IMR-90 (cell line): ENCODE measurements around the gene OR8G1. TPM values are rescaled to one million over a fixed set of nuclear protein-coding genes. Genes with fewer than 3 reads are reported as not detected.

ENCODE experiments used
- ATAC-seq: fragments of 200-7000 bp; cut with Tn5 transposase; 2 replicates; pipeline ENCODE4 v1.9.1; 2020; ENCODE audit warnings: low read depth, mild to moderate bottlenecking, moderate library complexity
- BruUV-seq: library from RNA; stranded (reverse); fragments of 400-500 nt; replicated peaks from 2 replicates; lab custom pipeline; 2021; lab: Mats Ljungman, UMichigan
- CTCF ChIA-PET: fragments of 300-600 bp; formaldehyde crosslinking; extraction: SDS; loops from one replicate; lab custom pipeline; 2021; ENCODE audit warnings: antibody characterized with exemption; lab: Yijun Ruan, JAX
- POLR2A ChIA-PET: fragments of 300-600 bp; sonication (Branson Sonifier 250); formaldehyde crosslinking; loops from one replicate; lab custom pipeline; 2022; ENCODE audit warnings: antibody characterized with exemption; ENCODE audit not compliant: unreplicated experiment; lab: Charles Lee
- DNase-seq: peaks from one replicate; pipeline ENCODE4 v3.0.0; 2013
- H2AFZ ChIP-seq: replicated peaks from 2 replicates; pipeline ENCODE3; 2013; ENCODE audit warnings: low read length, mild to moderate bottlenecking; ENCODE audit not compliant: poor library complexity
- H2AK5ac ChIP-seq: 2 replicates; pipeline ENCODE4 v1.6.1; 2013; ENCODE audit warnings: low read depth, low read length, inconsistent platforms
- H2AK9ac ChIP-seq: replicated peaks from 2 replicates; pipeline ENCODE3; 2013; ENCODE audit warnings: mild to moderate bottlenecking, low read depth, low read length, moderate library complexity; ENCODE audit not compliant: poor library complexity
- H2BK120ac ChIP-seq: 2 replicates; pipeline ENCODE4 v1.6.1; 2013; ENCODE audit warnings: low read depth, low read length, inconsistent platforms
- H2BK15ac ChIP-seq: 3 replicates; pipeline ENCODE4 v1.6.1; 2013; ENCODE audit warnings: low read depth, low read length, inconsistent platforms
- H2BK20ac ChIP-seq: 2 replicates; pipeline ENCODE4 v1.6.1; 2013; ENCODE audit warnings: low read depth, mild to moderate bottlenecking, inconsistent platforms, low read length, moderate library complexity
- H2BK5ac ChIP-seq: 2 replicates; pipeline ENCODE4 v1.6.1; 2013; ENCODE audit warnings: mild to moderate bottlenecking, low read depth, low read length, inconsistent platforms; ENCODE audit not compliant: poor library complexity, severe bottlenecking
- H3K14ac ChIP-seq: replicated peaks from 2 replicates; pipeline ENCODE4 v1.6.1; 2013; ENCODE audit warnings: low read depth, low read length, inconsistent platforms
- H3K18ac ChIP-seq: 2 replicates; pipeline ENCODE4 v1.6.1; 2013; ENCODE audit warnings: low read depth, low read length, control low read depth
- H3K23ac ChIP-seq: 2 replicates; pipeline ENCODE4 v1.6.1; 2013; ENCODE audit warnings: low read depth, low read length, inconsistent platforms
- H3K27ac ChIP-seq: 2 replicates; pipeline ENCODE4 v1.5.1; 2013; ENCODE audit warnings: mild to moderate bottlenecking, control low read depth, low read length; ENCODE audit not compliant: insufficient read depth
- H3K27me3 ChIP-seq: 2 replicates; pipeline ENCODE4 v1.6.1; 2013; ENCODE audit warnings: low read length; ENCODE audit not compliant: control insufficient read depth, insufficient read depth
- H3K36me3 ChIP-seq: 2 replicates; pipeline ENCODE4 v1.6.1; 2013; ENCODE audit warnings: low read length, mixed read lengths; ENCODE audit not compliant: control insufficient read depth, insufficient read depth
- H3K4ac ChIP-seq: 2 replicates; pipeline ENCODE4 v1.6.1; 2013; ENCODE audit warnings: low read depth, low read length, inconsistent platforms
- H3K4me1 ChIP-seq: 2 replicates; pipeline ENCODE4 v1.6.1; 2013; ENCODE audit warnings: low read length, mixed read lengths; ENCODE audit not compliant: control insufficient read depth, insufficient read depth
- H3K4me2 ChIP-seq: 2 replicates; pipeline ENCODE4 v1.6.1; 2013; ENCODE audit warnings: low read depth, mild to moderate bottlenecking, control low read depth, low read length, moderate library complexity
- H3K4me3 ChIP-seq: 2 replicates; pipeline ENCODE4 v1.5.1; 2013; ENCODE audit warnings: low read depth, mild to moderate bottlenecking, control low read depth, low read length, moderate library complexity; ENCODE audit not compliant: insufficient read depth
- H3K56ac ChIP-seq: 2 replicates; pipeline ENCODE4 v1.6.1; 2013; ENCODE audit warnings: low read length, inconsistent platforms; ENCODE audit not compliant: insufficient read depth; ENCODE audit errors: extremely low read depth
- H3K79me1 ChIP-seq, 2 experiments: 2 replicates each; pipeline ENCODE4 v1.6.1; 2013; ENCODE audit warnings: low read length in 2 of 2, inconsistent platforms in 1 of 2, low read depth in 1 of 2
- H3K9ac ChIP-seq: 2 replicates; pipeline ENCODE4 v1.6.1; 2013; ENCODE audit warnings: low read depth, low read length, control low read depth
- H3K9me1 ChIP-seq: 2 replicates; pipeline ENCODE4 v1.6.1; 2013; ENCODE audit warnings: low read length, inconsistent platforms; ENCODE audit not compliant: insufficient read depth
- H3K9me3 ChIP-seq: 2 replicates; pipeline ENCODE4 v1.6.1; 2013; ENCODE audit warnings: low read length; ENCODE audit not compliant: control insufficient read depth, insufficient read depth
- H4K20me1 ChIP-seq: 2 replicates; pipeline ENCODE4 v1.6.1; 2013; ENCODE audit warnings: low read length, inconsistent platforms; ENCODE audit not compliant: insufficient read depth
- H4K5ac ChIP-seq: 2 replicates; pipeline ENCODE4 v1.6.1; 2013; ENCODE audit warnings: mild to moderate bottlenecking, low read depth, low read length, control low read depth
- H4K8ac ChIP-seq, 2 experiments: 2 replicates each; pipeline ENCODE4 v1.6.1; 2013; ENCODE audit warnings: low read depth in 2 of 2, low read length in 2 of 2, control low read depth in 1 of 2, inconsistent platforms in 1 of 2
- H4K91ac ChIP-seq: 2 replicates; pipeline ENCODE4 v1.6.1; 2013; ENCODE audit warnings: low read depth, low read length, inconsistent platforms; ENCODE audit not compliant: insufficient read depth
- BHLHE40 ChIP-seq: fragments of 150-350 bp; IDR thresholded peaks from 2 replicates; pipeline ENCODE4 v1.6.1; 2016; ENCODE audit warnings: mild to moderate bottlenecking, low read depth, low read length
- NFE2L2 ChIP-seq: fragments of 150-350 bp; IDR thresholded peaks from 2 replicates; pipeline ENCODE4 v1.6.1; 2016; ENCODE audit warnings: low read depth, mild to moderate bottlenecking, low read length
- RAD21 ChIP-seq: IDR thresholded peaks from 2 replicates; pipeline ENCODE4 v1.6.1; 2012; ENCODE audit warnings: low read length, improper control_type of control experiment
- SMC3 ChIP-seq: fragments of 150-350 bp; IDR thresholded peaks from 2 replicates; pipeline ENCODE4 v1.6.1; 2016; ENCODE audit warnings: low read depth, mild to moderate bottlenecking, antibody characterized with exemption, low read length, moderate library complexity
- WGBS, 2 experiments: methylation state at CpG; one replicate each; pipeline versions ENCODE4 v1.1.5 to v1.1.7; 2013; ENCODE audit warnings: missing lambda C conversion rate in 2 of 2; ENCODE audit not compliant: insufficient read length in 1 of 2; ENCODE audit errors: extremely low coverage in 2 of 2; 5-methylcytosine and 5-hydroxymethylcytosine counted together
- dilution Hi-C: fragments of 300-500 bp; cut with HindIII; formaldehyde crosslinking; loops from one replicate; pipeline ENCODE4 v1.14.3; 2018; ENCODE audit warnings: low sequenced_read_pairs; ENCODE audit not compliant: unreplicated experiment
- in situ Hi-C: fragments of 300-500 bp; cut with MboI; formaldehyde crosslinking; loops from 3 replicates; pipeline ENCODE4 v1.14.3; 2019; ENCODE audit warnings: low sequenced_read_pairs, inconsistent platforms, mixed read lengths
- intact Hi-C: fragments of 100-400 bp; cut with micrococcal nuclease; formaldehyde crosslinking; loops from 2 replicates; pipeline ENCODE4 v1.10.0; 2022
- polyA plus RNA-seq, 3 experiments: library from polyadenylated mRNA; depleted of rRNA; stranded (reverse); fragments of >200 nt; gene quantifications; 2 replicates each; pipeline ENCODE4 v1.2.3, GENCODE V29; 2012; ENCODE audit warnings: low replicate concordance in 1 of 3
- total RNA-seq: library from RNA; depleted of rRNA; stranded (reverse); fragments of >200 nt; gene quantifications from 2 replicates; pipeline ENCODE4 v1.2.3, GENCODE V29; 2012
- TF ChIP-seq, protein P1 (sequence below): fragments of 150-350 bp; IDR thresholded peaks from 2 replicates; pipeline ENCODE4 v1.6.1; 2017; ENCODE audit warnings: mild to moderate bottlenecking, antibody characterized with exemption, low read length, low read depth
- TF ChIP-seq, protein P2 (sequence below): conservative IDR thresholded peaks from 2 replicates; pipeline ENCODE4 v1.5.1; 2012; ENCODE audit warnings: mild to moderate bottlenecking, low read depth, low read length, improper control_type of control experiment

Gene OR8G1
- total and polyA plus RNA-seq, 2 of the 4 experiments (the other 2 are of a cell fraction): not detected

DNA sequence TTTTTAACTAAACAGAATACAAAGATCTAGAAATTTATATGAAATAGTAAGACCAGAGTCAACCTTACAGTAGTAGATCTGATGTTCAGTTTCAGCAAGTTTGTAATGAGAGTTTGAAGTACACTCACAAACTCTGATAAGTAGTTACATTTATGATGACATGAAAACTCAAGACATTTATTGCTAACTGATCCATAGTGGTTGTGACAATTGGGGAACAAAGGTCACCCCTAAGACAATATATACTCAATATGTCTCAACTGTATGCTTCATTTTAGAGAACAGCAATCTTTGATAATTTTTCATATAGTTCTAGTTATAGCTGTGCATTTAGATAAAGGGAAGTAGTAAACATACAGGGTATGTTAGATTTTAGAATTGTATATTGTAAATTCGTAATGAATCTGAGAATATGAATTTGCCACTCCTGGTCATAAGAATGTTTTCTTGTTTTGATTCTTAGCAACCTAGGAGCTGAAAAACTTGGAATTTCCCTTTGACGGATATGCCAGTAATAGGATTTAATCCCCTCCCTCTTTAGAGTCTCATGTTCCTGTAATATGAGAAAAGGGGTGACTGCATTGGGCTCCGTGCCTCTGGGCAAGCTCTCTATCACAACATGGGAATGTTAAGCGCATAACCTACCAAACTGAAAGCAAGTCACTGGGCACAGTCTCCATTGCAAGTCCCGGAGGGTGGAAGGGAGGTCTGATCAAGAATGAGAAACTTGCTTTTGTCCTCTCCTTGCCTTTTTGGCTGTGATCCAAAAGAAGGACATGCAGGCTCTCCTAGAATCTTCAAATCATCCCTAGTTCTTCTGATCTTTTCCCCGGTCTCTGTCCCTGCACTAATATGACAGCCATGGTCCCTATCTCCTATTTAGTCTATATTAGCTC lies 46.4 kb upstream of the OR8G1 start (continued):
- TF ChIP-seq, protein P1, sequence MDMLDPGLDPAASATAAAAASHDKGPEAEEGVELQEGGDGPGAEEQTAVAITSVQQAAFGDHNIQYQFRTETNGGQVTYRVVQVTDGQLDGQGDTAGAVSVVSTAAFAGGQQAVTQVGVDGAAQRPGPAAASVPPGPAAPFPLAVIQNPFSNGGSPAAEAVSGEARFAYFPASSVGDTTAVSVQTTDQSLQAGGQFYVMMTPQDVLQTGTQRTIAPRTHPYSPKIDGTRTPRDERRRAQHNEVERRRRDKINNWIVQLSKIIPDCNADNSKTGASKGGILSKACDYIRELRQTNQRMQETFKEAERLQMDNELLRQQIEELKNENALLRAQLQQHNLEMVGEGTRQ: no peak
- no peak for TF ChIP-seq BHLHE40

DNA sequence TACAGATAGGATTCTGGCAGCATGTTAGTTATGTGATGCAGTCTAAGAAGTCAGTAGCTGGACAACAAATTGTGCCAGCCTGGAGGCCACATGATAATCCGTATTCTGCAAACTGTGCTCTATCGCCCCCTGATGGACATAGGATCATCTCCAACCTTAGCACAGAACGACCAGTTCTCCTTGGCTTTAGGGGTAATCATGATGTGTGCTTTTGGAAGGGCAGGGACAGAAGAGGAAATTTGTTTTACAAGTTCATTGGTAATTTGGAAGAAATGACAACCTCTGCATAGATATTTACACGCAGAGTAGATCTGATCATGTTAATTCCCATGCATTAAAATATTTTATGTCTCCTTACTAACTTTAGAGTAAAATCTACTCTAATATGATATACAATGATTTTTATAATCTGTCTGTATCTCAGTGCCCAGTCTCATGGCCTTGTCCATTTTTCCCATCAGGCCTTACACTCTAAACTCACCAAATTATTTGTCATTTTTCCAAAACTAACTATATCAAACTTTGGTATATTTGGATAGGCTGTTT lies 45.6 kb upstream of the OR8G1 start:
- TF ChIP-seq RAD21: peak; percentile 68
- TF ChIP-seq, protein P2, sequence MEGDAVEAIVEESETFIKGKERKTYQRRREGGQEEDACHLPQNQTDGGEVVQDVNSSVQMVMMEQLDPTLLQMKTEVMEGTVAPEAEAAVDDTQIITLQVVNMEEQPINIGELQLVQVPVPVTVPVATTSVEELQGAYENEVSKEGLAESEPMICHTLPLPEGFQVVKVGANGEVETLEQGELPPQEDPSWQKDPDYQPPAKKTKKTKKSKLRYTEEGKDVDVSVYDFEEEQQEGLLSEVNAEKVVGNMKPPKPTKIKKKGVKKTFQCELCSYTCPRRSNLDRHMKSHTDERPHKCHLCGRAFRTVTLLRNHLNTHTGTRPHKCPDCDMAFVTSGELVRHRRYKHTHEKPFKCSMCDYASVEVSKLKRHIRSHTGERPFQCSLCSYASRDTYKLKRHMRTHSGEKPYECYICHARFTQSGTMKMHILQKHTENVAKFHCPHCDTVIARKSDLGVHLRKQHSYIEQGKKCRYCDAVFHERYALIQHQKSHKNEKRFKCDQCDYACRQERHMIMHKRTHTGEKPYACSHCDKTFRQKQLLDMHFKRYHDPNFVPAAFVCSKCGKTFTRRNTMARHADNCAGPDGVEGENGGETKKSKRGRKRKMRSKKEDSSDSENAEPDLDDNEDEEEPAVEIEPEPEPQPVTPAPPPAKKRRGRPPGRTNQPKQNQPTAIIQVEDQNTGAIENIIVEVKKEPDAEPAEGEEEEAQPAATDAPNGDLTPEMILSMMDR: peak; percentile 65
- no peak for TF ChIP-seq NFE2L2
- TF ChIP-seq SMC3: peak; percentile 48
- Histone ChIP-seq H3K27me3 (peaks cover 3% of the 10 kb centered on the region), H3K4me3 (no peak overlapping the region), H3K4ac (no peak overlapping the region), H3K4me2 (no peak overlapping the region), H3K79me1 (no peaks in the 10 kb centered on the region), H2BK5ac (no peak overlapping the region), H2AK5ac (no peak overlapping the region), H3K18ac (no peak overlapping the region), H3K4me1 (no peaks in the 10 kb centered on the region), H3K9ac (no peak overlapping the region), H3K9me1 (no peaks in the 10 kb centered on the region), H4K8ac (no peak overlapping the region), H3K23ac (no peak overlapping the region), H3K9me3 (no peaks in the 10 kb centered on the region), H3K27ac (no peak overlapping the region), H2AFZ (no peak overlapping the region), H3K14ac (no peak overlapping the region), H2AK9ac (no peak overlapping the region), H4K5ac (no peak overlapping the region), H2BK120ac (no peak overlapping the region), H3K56ac (no peak overlapping the region), H3K36me3 (no peaks in the 10 kb centered on the region), H2BK20ac (no peak overlapping the region), H4K20me1 (no peaks in the 10 kb centered on the region), H4K91ac (no peak overlapping the region), H2BK15ac (no peak overlapping the region)
- no CpG with 5 or more reads among the region's 4 CpGs for WGBS, 2 experiments
- ATAC-seq (peak; percentile 70), DNase-seq (peak; percentile 58)
- dilution Hi-C loops: no loop called here
- no TSS peak for BruUV-seq
- in situ Hi-C loops: loop anchor here (5.0 kb wide), 1 partner anchor 123 kb away; no protein-coding TSS in a partner anchor
- ChIA-PET CTCF (interaction anchor here (0.8 to 1.1 kb wide), 2 partner anchors 19 to 127 kb away, joined by 3 to 4 read pairs; no protein-coding TSS in a partner anchor), POLR2A (no interaction called here)
- intact Hi-C loops: loop anchor here (1.0 kb wide), 1 partner anchor 124 kb away; no protein-coding TSS in a partner anchor
